Adrenal gland (tissue), 12 donors: Measurements from ENCODE around the gene ENPP1. TPM values are rescaled to one million over a fixed set of nuclear protein-coding genes. Genes with fewer than 3 reads are reported as not detected.

Experiments
- DNase-seq, 7 donors: peaks; one replicate each; pipeline ENCODE4 v3.0.0-alpha.2; 2019 to 2020
- H3K27ac ChIP-seq, 5 donors: fragments of 200-600 bp; sonication (generic) in 4 of 5; 1 replicate in 3 of 5; 2 replicates in 2 of 5; pipeline versions ENCODE4 v1.5.1 to v1.8.0; 2016 to 2020; ENCODE audit warnings: mild to moderate bottlenecking in 1 of 5
- H3K27me3 ChIP-seq: fragments of 200-600 bp; 2 replicates; pipeline ENCODE4 v1.8.0; 2021
- H3K36me3 ChIP-seq, 2 donors: fragments of 200-600 bp; replicated peaks in 1 of 2; 1 replicate in 1 of 2; 2 replicates in 1 of 2; pipeline versions ENCODE4 v1.5.1 to v1.8.0; 2018 to 2022
- H3K4me1 ChIP-seq, 2 donors: fragments of 200-600 bp; replicated peaks in 1 of 2; 1 replicate in 1 of 2; 2 replicates in 1 of 2; pipeline versions ENCODE4 v1.5.1 to v1.8.0; 2018 to 2021
- H3K4me3 ChIP-seq, 4 donors: fragments of 200-600 bp; sonication (generic) in 3 of 4; one replicate each; pipeline ENCODE4 v1.5.1; 2016 to 2018
- H3K9me3 ChIP-seq, 3 donors: fragments of 200-600 bp; sonication (generic) in 1 of 3; replicated peaks in 1 of 3; 1 replicate in 2 of 3; 2 replicates in 1 of 3; pipeline versions ENCODE4 v1.5.1 to v1.8.0; 2016 to 2021
- CTCF ChIP-seq, 6 experiments: fragments of 450-650 bp in 4 of 6; fragments of 200-600 bp in 2 of 6; sonication (generic) in 1 of 6; IDR thresholded peaks; 1 replicate in 5 of 6; 2 replicates in 1 of 6; pipeline versions ENCODE4 v1.5.1 to v1.8.0; 2016 to 2021; ENCODE audit warnings: antibody characterized with exemption in 6 of 6, mild to moderate bottlenecking in 2 of 6, moderate library complexity in 1 of 6
- POLR2A ChIP-seq, 2 donors: fragments of 450-650 bp; IDR thresholded peaks; one replicate each; pipeline ENCODE4 v1.6.1; 2017; ENCODE audit warnings: antibody characterized with exemption in 2 of 2, mild to moderate bottlenecking in 2 of 2, moderate library complexity in 1 of 2
- WGBS, 4 donors: extraction: QIAGEN DNeasy Blood & Tissue Kit in 2 of 4; methylation state at CpG; one replicate each; pipeline versions ENCODE4 v1.1.5 to v1.1.7; 2013 to 2017; 5-methylcytosine and 5-hydroxymethylcytosine counted together
- intact Hi-C, 2 donors: fragments of 100-400 bp; cut with DNase I; formaldehyde crosslinking; loops; one replicate each; pipeline versions ENCODE4 v1.14.1 to v1.15.0; 2022 to 2023
- polyA plus RNA-seq, 3 donors: library from polyadenylated mRNA; stranded (reverse); fragments of 200-250 nt in 2 of 3; fragments of 350-450 nt in 1 of 3; fragmentation: Illumina TruSeq in 1 of 3; extraction: RNeasy Lipid Tissue Mini Kit (QIAGEN cat#74804) in 1 of 3; gene quantifications; one replicate each; pipeline ENCODE4 v1.2.3, GENCODE V29; 2013 to 2014
- total RNA-seq, 9 donors: library from RNA; depleted of rRNA in 4 of 9; stranded (reverse); fragments of >200 nt in 4 of 9; fragments of 120-200 nt in 1 of 9; fragmentation: NEBNext Ultra II Directional in 1 of 9; extraction: Animal tissue kit (Norgen Biotek cat#: 25700) in 1 of 9; gene quantifications; one replicate each; pipeline versions ENCODE4 v1.1.0 to v1.2.4, GENCODE V29; 2013 to 2023
- donor health status: healthy with polysubstance abuse.
- donor health status: Bipolar disorder and iron deficiency.
- donor health status: DM: yes; HTN: yes; CAD: no.
- donor health status: DM: no; HTN: no; CAD: no.
- donor health status: DM: no; HTN: no; CAD: no.
- donor health status: DM: yes; HTN: yes; CAD: no.

Gene ENPP1
- total and polyA plus RNA-seq, 12 donors: 2.1 to 44.7 (median 9.5) TPM

GRCh38 chr6:131885237-131885636 is 77.4 kb downstream of the ENPP1 start:
- no peak for TF ChIP-seq POLR2A (IDR thresholded peaks at IDR 0.05)
- no peak for TF ChIP-seq CTCF (IDR thresholded peaks at IDR 0.05)
- H3K36me3 ChIP-seq: no peaks in the 10 kb centered on the region
- no peak for DNase-seq
- H3K4me1 ChIP-seq: no peaks in the 10 kb centered on the region
- H3K27ac ChIP-seq: no peak overlapping the region
- no peak overlapping the region for H3K4me3 ChIP-seq
- no peaks in the 10 kb centered on the region for H3K9me3 ChIP-seq
- 41 to 54% (median 45%) methylated on average over 1 of the region's 1 CpG for WGBS, 4 donors
- intact Hi-C loops: no loop called here
- no peaks in the 10 kb centered on the region for H3K27me3 ChIP-seq

- H3K27me3 ChIP-seq: no peaks in the 10 kb centered on the region
- DNase-seq: no peak
- H3K27ac ChIP-seq: no peak overlapping the region
- H3K4me1 ChIP-seq: no peaks in the 10 kb centered on the region
- no peaks in the 10 kb centered on the region for H3K36me3 ChIP-seq
- intact Hi-C loops: no loop called here
- 91 to 97% (median 93%) methylated on average over 4 of the region's 4 CpGs for WGBS, 4 donors
- H3K4me3 ChIP-seq: no peak overlapping the region
- no peaks in the 10 kb centered on the region for H3K9me3 ChIP-seq
- TF ChIP-seq POLR2A (IDR thresholded peaks at IDR 0.05) (no peak), CTCF (IDR thresholded peaks at IDR 0.05) (no peak)
Measured at GRCh38 chr6:131886517-131886916, 78.7 kb downstream of the ENPP1 start.

- intact Hi-C loops: no loop called here
- DNase-seq: no peak
- no peak for TF ChIP-seq CTCF (IDR thresholded peaks at IDR 0.05)
- TF ChIP-seq POLR2A (IDR thresholded peaks at IDR 0.05): no peak
Measured at GRCh38 chr6:131890091-131890490, 82.3 kb downstream of the ENPP1 start.

GRCh38 chr6:131893198-131893597 is 85.4 kb downstream of the ENPP1 start:
- Histone ChIP-seq H3K36me3 (no peaks in the 10 kb centered on the region), H3K4me1 (no peaks in the 10 kb centered on the region), H3K27me3 (no peaks in the 10 kb centered on the region), H3K9me3 (no peaks in the 10 kb centered on the region), H3K27ac (no peak overlapping the region), H3K4me3 (no peak overlapping the region)
- no peak for DNase-seq
- intact Hi-C loops: no loop called here
- WGBS, 4 donors: 57 to 68% (median 65%) methylated on average over 1 of the region's 1 CpG
- TF ChIP-seq CTCF (IDR thresholded peaks at IDR 0.05): no peak
- TF ChIP-seq POLR2A (IDR thresholded peaks at IDR 0.05): no peak

More at GRCh38 chr6:131890091-131890490, 82.3 kb downstream of the ENPP1 start:
- H3K27ac ChIP-seq: no peak overlapping the region
- no peaks in the 10 kb centered on the region for H3K27me3 ChIP-seq
- no peaks in the 10 kb centered on the region for H3K9me3 ChIP-seq
- H3K4me1 ChIP-seq: no peaks in the 10 kb centered on the region
- H3K36me3 ChIP-seq: no peaks in the 10 kb centered on the region
- WGBS, 4 donors: 73 to 95% (median 89%) methylated on average over 3 of the region's 3 CpGs
- H3K4me3 ChIP-seq: no peak overlapping the region
